K562 (cell line): ENCODE results near the gene DTD1. TPM values are rescaled to one million over a fixed set of nuclear protein-coding genes. Genes with fewer than 3 reads are reported as not detected.

Experiments used
- ETV6 ChIP-seq, 3 experiments: fragments of 150-350 bp in 1 of 3; sonication (generic) in 1 of 3; formaldehyde crosslinking in 1 of 3; IDR thresholded peaks; 2 replicates each; pipeline versions ENCODE4 v1.6.1 to v1.8.0; 2014 to 2022; ENCODE audit warnings: borderline replicate concordance in 2 of 3, low read depth in 2 of 3, antibody characterized with exemption in 1 of 3, low read length in 1 of 3, mild to moderate bottlenecking in 1 of 3, missing genetic modification reagents in 1 of 3
- GABPB1 ChIP-seq: sonication (generic); formaldehyde crosslinking; IDR thresholded peaks from 2 replicates; pipeline ENCODE4 v1.8.0; 2022; ENCODE audit warnings: mild to moderate bottlenecking, missing genetic modification reagents
- HCFC1 ChIP-seq: IDR thresholded peaks from 2 replicates; pipeline ENCODE4 v1.6.1; 2012; ENCODE audit warnings: low read depth, low read length, improper control_type of control experiment
- HEY1 ChIP-seq: fragments of 250-450 bp; sonication (Bioruptor Pico); IDR thresholded peaks from 2 replicates; pipeline ENCODE4 v1.5.0; 2020; ENCODE audit warnings: mild to moderate bottlenecking, moderate library complexity, borderline replicate concordance
- KLF1 ChIP-seq: fragments of 450-650 bp; IDR thresholded peaks from 2 replicates; pipeline ENCODE4 v1.6.1; 2016; ENCODE audit warnings: missing genetic modification characterization, missing compliant biosample characterization
- KLF10 ChIP-seq: fragments of 250-450 bp; sonication (Bioruptor Pico); IDR thresholded peaks from 2 replicates; pipeline ENCODE4 v1.6.1; 2021; ENCODE audit warnings: matching md5 sums
- POLR2AphosphoS5 ChIP-seq: IDR thresholded peaks from 2 replicates; pipeline ENCODE4 v1.6.1; 2011; ENCODE audit warnings: mild to moderate bottlenecking, low read depth, low read length, moderate library complexity; ENCODE audit not compliant: control insufficient read depth, insufficient read depth
- RB1 ChIP-seq: fragments of 450-650 bp; IDR thresholded peaks from 2 replicates; pipeline ENCODE4 v1.6.1; 2017; ENCODE audit warnings: low read depth, mild to moderate bottlenecking
- REST ChIP-seq, 2 experiments: fragments of 450-650 bp; formaldehyde crosslinking in 1 of 2; IDR thresholded peaks; 2 replicates each; pipeline versions ENCODE4 v1.4.0 to v1.6.1; 2014 to 2020; ENCODE audit warnings: mild to moderate bottlenecking in 2 of 2, borderline replicate concordance in 1 of 2, low read depth in 1 of 2
- RUNX1 ChIP-seq: sonication (generic); IDR thresholded peaks from 2 replicates; pipeline ENCODE4 v1.6.1; 2016; ENCODE audit warnings: antibody characterized with exemption, low read depth
- SAFB ChIP-seq: fragments of 200-400 bp; formaldehyde crosslinking; IDR thresholded peaks from 2 replicates; pipeline ENCODE4 v1.6.1; 2017; ENCODE audit warnings: low read depth, low read length, borderline replicate concordance
- SMARCA4 ChIP-seq: fragments of 450-650 bp; IDR thresholded peaks from 2 replicates; pipeline ENCODE4 v1.6.1; 2016
- TAF1 ChIP-seq: IDR thresholded peaks from 2 replicates; pipeline ENCODE4 v1.6.1; 2011; ENCODE audit warnings: mild to moderate bottlenecking, low read length, moderate library complexity; ENCODE audit not compliant: insufficient read depth, control insufficient read depth, severe bottlenecking; ENCODE audit errors: extremely low read depth
- TCF7L2 ChIP-seq: fragments of 150-350 bp; IDR thresholded peaks from 2 replicates; pipeline ENCODE4 v1.6.1; 2016; ENCODE audit warnings: low read depth, mild to moderate bottlenecking, low read length, moderate library complexity
- THRA ChIP-seq: fragments of 450-650 bp; IDR thresholded peaks from 2 replicates; pipeline ENCODE4 v1.6.1; 2017; ENCODE audit warnings: mild to moderate bottlenecking, moderate library complexity
- THRAP3 ChIP-seq: fragments of 450-650 bp; IDR thresholded peaks from 2 replicates; pipeline ENCODE4 v1.6.1; 2016; ENCODE audit warnings: mild to moderate bottlenecking, inconsistent platforms, borderline replicate concordance
- ZNF696 ChIP-seq: fragments of 250-450 bp; sonication (Bioruptor Pico); conservative IDR thresholded peaks from 2 replicates; pipeline ENCODE4 v1.4.0; 2020; ENCODE audit warnings: mild to moderate bottlenecking, moderate library complexity
- polyA plus RNA-seq, 8 experiments: library from polyadenylated mRNA; depleted of rRNA in 4 of 8; stranded (reverse) in 5 of 8; unstranded in 3 of 8; fragments of >200 nt; fragmentation: Nextera tagmentation in 2 of 8; fragmentation: Illumina TruSeq in 1 of 8; extraction: Ambion mirVana in 2 of 8; extraction: Trizol in 1 of 8; gene quantifications; 2 replicates each; pipeline versions ENCODE4 v1.2.1 to v1.2.3, GENCODE V29; 2011 to 2014; ENCODE audit warnings: inconsistent platforms in 1 of 8, missing spikeins in 1 of 8
- total RNA-seq, 7 experiments: library from RNA; depleted of rRNA in 6 of 7; stranded (reverse); fragments of >200 nt in 6 of 7; fragmentation: Illumina TruSeq in 2 of 7; extraction: Trizol in 2 of 7; gene quantifications; 2 replicates each; pipeline versions ENCODE4 v1.2.1 to v1.2.3, GENCODE V29; 2011 to 2021; ENCODE audit warnings: low replicate concordance in 1 of 7

Gene DTD1
- total and polyA plus RNA-seq, 9 of the 15 experiments (the other 6 are each of a cell fraction or from before 2014, with no cell fraction given), result 5.7 to 28.6 (median 26.8) TPM

GRCh38 chr20:18587665-18588573 lies at the start of gene DTD1 (continued):
- no peak for TF ChIP-seq REST (IDR thresholded peaks at IDR 0.05; ENCODE audit: borderline replicate concordance)
- TF ChIP-seq REST (CRISPR knock-in tag; IDR thresholded peaks at IDR 0.05; ENCODE audit: low read depth), result no peak
- no peak for TF ChIP-seq TCF7L2
- TF ChIP-seq HEY1 (CRISPR knock-in tag), result no peak
- no peak for TF ChIP-seq KLF10 (CRISPR knock-in tag)
- TF ChIP-seq POLR2AphosphoS5, result no peak
- no peak for TF ChIP-seq THRA
- peak; percentile 28 for TF ChIP-seq TAF1
- no peak for TF ChIP-seq RUNX1
- peak; percentile 83; the same call in 1 of the 2 replicates for TF ChIP-seq KLF1 (tag)
- TF ChIP-seq GABPB1, result peak; percentile 93
- peak; percentile 64 for TF ChIP-seq HCFC1
- peak; percentile 92 for TF ChIP-seq SAFB
- no peak for TF ChIP-seq SMARCA4
- TF ChIP-seq RB1, result peak; percentile 67
- TF ChIP-seq ZNF696 (CRISPR knock-in tag), result no peak
- TF ChIP-seq ETV6 (IDR thresholded peaks at IDR 0.05; ENCODE audit: borderline replicate concordance in 1 of 2, low read depth in 2 of 2, low read length in 1 of 2), result no peak
- TF ChIP-seq ETV6 (CRISPR knock-in tag; IDR thresholded peaks at IDR 0.05; ENCODE audit: borderline replicate concordance), result no peak
- no peak for TF ChIP-seq THRAP3
